ENCODE results near the gene ARMC7. TPM values are rescaled to one million over a fixed set of nuclear protein-coding genes. Genes with fewer than 3 reads are reported as not detected.
A peak's percentile ranks its signal among the peaks of the same experiment; 100 is the strongest.

ARMC7 gene
- total and polyA plus RNA-seq, 2 of the 13 experiments (the other 11 are each of a cell fraction or from before 2014, with no cell fraction given): 3.9 to 4.2 TPM

DNA sequence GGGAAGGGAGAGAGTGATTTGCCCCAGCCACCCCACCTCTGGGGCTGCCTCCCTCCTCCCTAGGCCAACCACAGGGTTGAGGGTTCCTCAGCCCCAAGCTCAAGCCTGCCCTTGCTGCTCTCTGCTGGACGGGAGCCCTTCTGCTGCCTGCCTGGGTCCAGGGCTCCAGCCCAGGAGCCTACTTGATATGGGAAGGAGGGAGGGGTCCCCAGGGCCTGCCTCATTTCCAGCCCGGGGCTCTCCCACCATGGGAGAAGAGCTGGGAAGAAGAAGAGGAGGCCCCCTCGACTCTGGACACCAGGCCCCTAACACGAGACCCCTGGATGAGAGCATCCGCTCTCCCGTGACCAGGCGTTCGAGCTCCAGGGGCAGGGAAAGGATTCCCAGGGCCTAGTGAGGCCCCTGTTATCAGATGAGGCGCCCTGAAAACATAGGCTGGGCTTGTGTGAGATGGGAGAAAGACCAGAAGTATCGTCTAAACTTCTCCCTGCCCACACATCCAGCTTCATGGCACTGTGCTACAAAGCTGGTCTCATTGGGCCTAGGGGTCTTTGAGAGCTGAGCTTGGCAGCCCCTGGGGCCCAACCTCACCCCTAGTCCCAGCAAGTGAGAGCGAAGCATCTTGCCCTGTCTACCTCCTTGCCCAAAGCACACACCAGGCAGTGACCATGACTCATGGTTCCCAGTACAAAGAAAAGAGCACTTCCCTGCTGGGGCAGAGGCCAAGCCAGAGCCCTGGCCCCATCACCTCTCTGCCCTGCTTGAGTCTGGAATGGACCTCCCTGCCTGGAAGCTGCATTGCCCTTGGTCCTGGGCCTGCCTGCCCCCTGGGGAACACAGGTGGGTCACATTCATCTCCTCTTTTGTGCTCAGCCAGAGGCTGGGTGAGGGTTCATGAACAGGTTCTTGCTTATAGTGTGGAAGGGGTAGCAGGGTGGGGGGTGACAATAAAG, 21.0 kb upstream of the ARMC7 start (continued):
- TF ChIP-seq ZBTB40 (IDR thresholded peaks at IDR 0.05): no peak
- no peak; the same call in 1 of the 2 replicates for TF ChIP-seq ZBTB40 (CRISPR knock-in tag; IDR thresholded peaks at IDR 0.05)
- peak; percentile 67 for TF ChIP-seq NR2F6 (IDR thresholded peaks at IDR 0.05)
- peak; percentile 74 for TF ChIP-seq NR2F6 (CRISPR knock-in tag; IDR thresholded peaks at IDR 0.05)
- TF ChIP-seq NRL (CRISPR knock-in tag; IDR thresholded peaks at IDR 0.05; ENCODE audit: borderline replicate concordance): 0 out of 2 replicates have a peak, but pooled peaks have one; percentile 49
- TF ChIP-seq TFDP1 (CRISPR knock-in tag; IDR thresholded peaks at IDR 0.05; ENCODE audit: borderline replicate concordance): peak; percentile 20; the same call in 1 of the 2 replicates
